ENCODE measurements around the gene SMARCA4.

SMARCA4 gene

GRCh38 chr19:11027381-11027780 lies 66.6 kb downstream of the SMARCA4 start:
- Histone ChIP-seq H3K79me2 (ENCODE audit: control insufficient read depth, insufficient read depth, low read length) (no peaks in the 10 kb centered on the region), H4K5ac (ENCODE audit: low read length) (no peak overlapping the region), H3K23ac (ENCODE audit: low read length) (no peak overlapping the region), H3K27ac (ENCODE audit: low read depth, low read length) (no peak overlapping the region), H3K36me3 (ENCODE audit: control insufficient read depth, insufficient read depth, low read length) (peaks cover 41% of the 10 kb centered on the region), H2BK5ac (ENCODE audit: low read length) (no peak overlapping the region), H3K56ac (ENCODE audit: low read length) (no peak overlapping the region), H3K9ac (ENCODE audit: low read length) (no peak overlapping the region), H3K27me3 (ENCODE audit: insufficient read depth, low read length, poor library complexity) (no peaks in the 10 kb centered on the region), H3K4me1 (ENCODE audit: control insufficient read depth, low read depth, low read length) (no peaks in the 10 kb centered on the region), H2BK120ac (ENCODE audit: low read depth, low read length) (no peak overlapping the region), H3K18ac (ENCODE audit: low read length) (no peak overlapping the region), H3K4ac (ENCODE audit: low read depth, low read length) (no peak overlapping the region), H2AK5ac (ENCODE audit: low read length) (no peak overlapping the region), H4K8ac (ENCODE audit: low read depth, low read length) (no peak overlapping the region), H3K4me2 (ENCODE audit: low read length) (no peak overlapping the region), H3K79me1 (ENCODE audit: low read length) (no peaks in the 10 kb centered on the region), H2BK15ac (replicated peaks; ENCODE audit: low read depth) (no peak overlapping the region), H3K4me3 (ENCODE audit: low read length) (no peak overlapping the region)
- DNase-seq: no peak
- no CpG with 5 or more reads among the region's 14 CpGs for WGBS (ENCODE audit: extremely low coverage, insufficient coverage, low lambda C conversion rate)

- Histone ChIP-seq H3K4me1 (ENCODE audit: control insufficient read depth, low read depth, low read length) (no peaks in the 10 kb centered on the region), H3K4me2 (ENCODE audit: low read length) (no peak overlapping the region), H3K23ac (ENCODE audit: low read length) (no peak overlapping the region), H2BK5ac (ENCODE audit: low read length) (no peak overlapping the region), H3K36me3 (ENCODE audit: control insufficient read depth, insufficient read depth, low read length) (peaks cover 44% of the 10 kb centered on the region), H3K4ac (ENCODE audit: low read depth, low read length) (no peak overlapping the region), H3K79me1 (ENCODE audit: low read length) (no peaks in the 10 kb centered on the region), H3K27me3 (ENCODE audit: insufficient read depth, low read length, poor library complexity) (no peaks in the 10 kb centered on the region), H4K8ac (ENCODE audit: low read depth, low read length) (no peak overlapping the region), H3K18ac (ENCODE audit: low read length) (no peak overlapping the region), H2AK5ac (ENCODE audit: low read length) (no peak overlapping the region), H2BK120ac (ENCODE audit: low read depth, low read length) (no peak overlapping the region), H3K79me2 (ENCODE audit: control insufficient read depth, insufficient read depth, low read length) (no peaks in the 10 kb centered on the region), H3K27ac (ENCODE audit: low read depth, low read length) (no peak overlapping the region), H4K5ac (ENCODE audit: low read length) (no peak overlapping the region), H2BK15ac (replicated peaks; ENCODE audit: low read depth) (no peak overlapping the region), H3K9ac (ENCODE audit: low read length) (no peak overlapping the region), H3K56ac (ENCODE audit: low read length) (no peak overlapping the region), H3K4me3 (ENCODE audit: low read length) (no peak overlapping the region)
- no peak for DNase-seq
- no CpG with 5 or more reads among the region's 4 CpGs for WGBS (ENCODE audit: extremely low coverage, insufficient coverage, low lambda C conversion rate)
These were observed 67.3 kb downstream of the SMARCA4 start for GRCh38 chr19:11028146-11028545.

- H3K4me1 ChIP-seq (ENCODE audit: control insufficient read depth, low read depth, low read length): no peaks in the 10 kb centered on the region
- H2BK120ac ChIP-seq (ENCODE audit: low read depth, low read length): no peak overlapping the region
- no peak overlapping the region for H3K4ac ChIP-seq (ENCODE audit: low read depth, low read length)
- H3K23ac ChIP-seq (ENCODE audit: low read length): no peak overlapping the region
- H3K4me2 ChIP-seq (ENCODE audit: low read length): no peak overlapping the region
- H3K9ac ChIP-seq (ENCODE audit: low read length): no peak overlapping the region
- no peak overlapping the region for H4K8ac ChIP-seq (ENCODE audit: low read depth, low read length)
- no peak overlapping the region for H3K56ac ChIP-seq (ENCODE audit: low read length)
- H3K18ac ChIP-seq (ENCODE audit: low read length): no peak overlapping the region
- H3K79me1 ChIP-seq (ENCODE audit: low read length): no peaks in the 10 kb centered on the region
- H2BK5ac ChIP-seq (ENCODE audit: low read length): no peak overlapping the region
- no peak for DNase-seq
- no CpG with 5 or more reads among the region's 21 CpGs for WGBS (ENCODE audit: extremely low coverage, insufficient coverage, low lambda C conversion rate)
- no peaks in the 10 kb centered on the region for H3K79me2 ChIP-seq (ENCODE audit: control insufficient read depth, insufficient read depth, low read length)
- peaks cover 48% of the 10 kb centered on the region for H3K36me3 ChIP-seq (ENCODE audit: control insufficient read depth, insufficient read depth, low read length)
- H2AK5ac ChIP-seq (ENCODE audit: low read length): no peak overlapping the region
- no peak overlapping the region for H3K4me3 ChIP-seq (ENCODE audit: low read length)
- no peak overlapping the region for H4K5ac ChIP-seq (ENCODE audit: low read length)
- no peak overlapping the region for H3K27ac ChIP-seq (ENCODE audit: low read depth, low read length)
- H2BK15ac ChIP-seq (replicated peaks; ENCODE audit: low read depth): no peak overlapping the region
- no peaks in the 10 kb centered on the region for H3K27me3 ChIP-seq (ENCODE audit: insufficient read depth, low read length, poor library complexity)
These were observed 70.7 kb downstream of the SMARCA4 start for GRCh38 chr19:11031421-11032070.

GRCh38 chr19:11033251-11033650 lies 72.4 kb downstream of the SMARCA4 start:
- Histone ChIP-seq H3K27ac (ENCODE audit: low read depth, low read length) (no peak overlapping the region), H3K36me3 (ENCODE audit: control insufficient read depth, insufficient read depth, low read length) (peaks cover 47% of the 10 kb centered on the region), H3K4me1 (ENCODE audit: control insufficient read depth, low read depth, low read length) (no peaks in the 10 kb centered on the region), H2AK5ac (ENCODE audit: low read length) (no peak overlapping the region), H2BK15ac (replicated peaks; ENCODE audit: low read depth) (no peak overlapping the region), H3K4me3 (ENCODE audit: low read length) (no peak overlapping the region), H2BK120ac (ENCODE audit: low read depth, low read length) (no peak overlapping the region), H3K23ac (ENCODE audit: low read length) (no peak overlapping the region), H3K4ac (ENCODE audit: low read depth, low read length) (no peak overlapping the region), H4K8ac (ENCODE audit: low read depth, low read length) (no peak overlapping the region), H2BK5ac (ENCODE audit: low read length) (no peak overlapping the region), H3K56ac (ENCODE audit: low read length) (no peak overlapping the region), H4K5ac (ENCODE audit: low read length) (no peak overlapping the region), H3K79me2 (ENCODE audit: control insufficient read depth, insufficient read depth, low read length) (no peaks in the 10 kb centered on the region), H3K79me1 (ENCODE audit: low read length) (peaks cover 5% of the 10 kb centered on the region), H3K9ac (ENCODE audit: low read length) (no peak overlapping the region), H3K27me3 (ENCODE audit: insufficient read depth, low read length, poor library complexity) (no peaks in the 10 kb centered on the region), H3K18ac (ENCODE audit: low read length) (no peak overlapping the region), H3K4me2 (ENCODE audit: low read length) (no peak overlapping the region)
- WGBS (ENCODE audit: extremely low coverage, insufficient coverage, low lambda C conversion rate): no CpG with 5 or more reads among the region's 22 CpGs
- no peak for DNase-seq

GRCh38 chr19:11033763-11034162 lies 72.9 kb downstream of the SMARCA4 start:
- DNase-seq: no peak
- no peak overlapping the region for H3K9ac ChIP-seq (ENCODE audit: low read length)
- no peak overlapping the region for H2BK15ac ChIP-seq (replicated peaks; ENCODE audit: low read depth)
- H3K23ac ChIP-seq (ENCODE audit: low read length): no peak overlapping the region
- no peak overlapping the region for H3K4ac ChIP-seq (ENCODE audit: low read depth, low read length)
- no peak overlapping the region for H3K4me3 ChIP-seq (ENCODE audit: low read length)
- H3K4me1 ChIP-seq (ENCODE audit: control insufficient read depth, low read depth, low read length): no peaks in the 10 kb centered on the region
- H3K56ac ChIP-seq (ENCODE audit: low read length): no peak overlapping the region
- H4K5ac ChIP-seq (ENCODE audit: low read length): no peak overlapping the region
- H3K79me2 ChIP-seq (ENCODE audit: control insufficient read depth, insufficient read depth, low read length): no peaks in the 10 kb centered on the region
- no peak overlapping the region for H3K4me2 ChIP-seq (ENCODE audit: low read length)
- H3K79me1 ChIP-seq (ENCODE audit: low read length): peaks cover 5% of the 10 kb centered on the region
- H3K27me3 ChIP-seq (ENCODE audit: insufficient read depth, low read length, poor library complexity): no peaks in the 10 kb centered on the region
- H4K8ac ChIP-seq (ENCODE audit: low read depth, low read length): no peak overlapping the region
- no peak overlapping the region for H2AK5ac ChIP-seq (ENCODE audit: low read length)
- no peak overlapping the region for H2BK5ac ChIP-seq (ENCODE audit: low read length)
- H2BK120ac ChIP-seq (ENCODE audit: low read depth, low read length): no peak overlapping the region
- H3K27ac ChIP-seq (ENCODE audit: low read depth, low read length): no peak overlapping the region
- H3K18ac ChIP-seq (ENCODE audit: low read length): no peak overlapping the region
- no CpG with 5 or more reads among the region's 35 CpGs for WGBS (ENCODE audit: extremely low coverage, insufficient coverage, low lambda C conversion rate)
- peaks cover 44% of the 10 kb centered on the region for H3K36me3 ChIP-seq (ENCODE audit: control insufficient read depth, insufficient read depth, low read length)
